K562 (cell line): ENCODE measurements around the gene ARID3C. TPM values are rescaled to one million over a fixed set of nuclear protein-coding genes. Genes with fewer than 3 reads are reported as not detected.
A peak's percentile ranks its signal among the peaks of the same experiment; 100 is the strongest.

Experiments used
- BCL6 ChIP-seq: fragments of 250-450 bp; sonication (Bioruptor Pico); IDR thresholded peaks from 2 replicates; pipeline ENCODE4 v1.4.0; 2020
- CTCF ChIP-seq, 3 experiments: IDR thresholded peaks in 2 of 3; conservative IDR thresholded peaks in 1 of 3; 2 replicates each; pipeline ENCODE4 v1.5.1; 2011 to 2012; ENCODE audit warnings: low read length in 3 of 3, mild to moderate bottlenecking in 3 of 3, control low read depth in 2 of 3, improper control_type of control experiment in 1 of 3, inconsistent platforms in 1 of 3, low read depth in 1 of 3, mixed read lengths in 1 of 3, moderate library complexity in 1 of 3; ENCODE audit not compliant: insufficient read depth in 2 of 3
- EGR1 ChIP-seq: fragments of 450-650 bp; conservative IDR thresholded peaks from 2 replicates; pipeline ENCODE4 v1.6.1; 2017; ENCODE audit warnings: mild to moderate bottlenecking
- ETS1 ChIP-seq: conservative IDR thresholded peaks from 2 replicates; pipeline ENCODE4 v1.6.1; 2011; ENCODE audit warnings: low read depth, mild to moderate bottlenecking, low read length; ENCODE audit not compliant: control insufficient read depth
- HCFC1 ChIP-seq: IDR thresholded peaks from 2 replicates; pipeline ENCODE4 v1.6.1; 2012; ENCODE audit warnings: low read depth, low read length, improper control_type of control experiment
- MCM5 ChIP-seq: fragments of 450-650 bp; IDR thresholded peaks from 2 replicates; pipeline ENCODE4 v1.6.1; 2016; ENCODE audit warnings: low read depth
- POLR2AphosphoS5 ChIP-seq: IDR thresholded peaks from 2 replicates; pipeline ENCODE4 v1.6.1; 2011; ENCODE audit warnings: mild to moderate bottlenecking, low read depth, low read length, moderate library complexity; ENCODE audit not compliant: control insufficient read depth, insufficient read depth
- POLR2B ChIP-seq: fragments of 450-650 bp; IDR thresholded peaks from 2 replicates; pipeline ENCODE4 v1.6.1; 2018; ENCODE audit warnings: low read depth; ENCODE audit not compliant: partially characterized antibody
- SIN3B ChIP-seq: fragments of 450-650 bp; IDR thresholded peaks from 2 replicates; pipeline ENCODE4 v1.6.1; 2017; ENCODE audit warnings: low read depth, mild to moderate bottlenecking, moderate library complexity
- TAF1 ChIP-seq: IDR thresholded peaks from 2 replicates; pipeline ENCODE4 v1.6.1; 2011; ENCODE audit warnings: mild to moderate bottlenecking, low read length, moderate library complexity; ENCODE audit not compliant: insufficient read depth, control insufficient read depth, severe bottlenecking; ENCODE audit errors: extremely low read depth
- TARDBP ChIP-seq: fragments of 450-650 bp; IDR thresholded peaks from 2 replicates; pipeline ENCODE4 v1.6.1; 2016
- ZBTB9 ChIP-seq: fragments of 450-650 bp; formaldehyde crosslinking; IDR thresholded peaks from 2 replicates; pipeline ENCODE4 v1.4.0; 2020; ENCODE audit warnings: mild to moderate bottlenecking, moderate library complexity
- ZFPM2 ChIP-seq: fragments of 250-450 bp; sonication (Bioruptor Pico); IDR thresholded peaks from 2 replicates; pipeline ENCODE4 v1.5.1; 2022; ENCODE audit warnings: mild to moderate bottlenecking
- ZNF12 ChIP-seq: sonication (generic); formaldehyde crosslinking; IDR thresholded peaks from 2 replicates; pipeline ENCODE4 v1.4.0; 2020; ENCODE audit warnings: mild to moderate bottlenecking, missing genetic modification reagents
- ZNF77 ChIP-seq: fragments of 250-450 bp; sonication (Bioruptor Pico); IDR thresholded peaks from 2 replicates; pipeline ENCODE4 v1.5.0; 2020
- polyA plus RNA-seq, 8 experiments: library from polyadenylated mRNA; depleted of rRNA in 4 of 8; stranded (reverse) in 5 of 8; unstranded in 3 of 8; fragments of >200 nt; fragmentation: Nextera tagmentation in 2 of 8; fragmentation: Illumina TruSeq in 1 of 8; extraction: Ambion mirVana in 2 of 8; extraction: Trizol in 1 of 8; gene quantifications; 2 replicates each; pipeline versions ENCODE4 v1.2.1 to v1.2.3, GENCODE V29; 2011 to 2014; ENCODE audit warnings: inconsistent platforms in 1 of 8, missing spikeins in 1 of 8
- total RNA-seq, 7 experiments: library from RNA; depleted of rRNA in 6 of 7; stranded (reverse); fragments of >200 nt in 6 of 7; fragmentation: Illumina TruSeq in 2 of 7; extraction: Trizol in 2 of 7; gene quantifications; 2 replicates each; pipeline versions ENCODE4 v1.2.1 to v1.2.3, GENCODE V29; 2011 to 2021; ENCODE audit warnings: low replicate concordance in 1 of 7
- TF ChIP-seq, protein P1 (sequence below): fragments of 250-450 bp; sonication (Bioruptor Pico); IDR thresholded peaks from 2 replicates; pipeline ENCODE4 v1.4.0; 2020; ENCODE audit warnings: mild to moderate bottlenecking, moderate library complexity, borderline replicate concordance

The ARID3C gene
- total and polyA plus RNA-seq, 9 of the 15 experiments (the other 6 are each of a cell fraction or from before 2014, with no cell fraction given), result not detected

GRCh38 chr9:34651876-34652601 lies 23.2 kb upstream of the ARID3C start, which contains the start of gene IL11RA (continued):
- TF ChIP-seq ETS1, result peak; percentile 46; the same call in 1 of the 2 replicates
- no peak for TF ChIP-seq MCM5
- peak; percentile 31 for TF ChIP-seq POLR2B
- TF ChIP-seq TARDBP, result 0 out of 2 replicates have a peak, but pooled peaks have one; percentile 18
- TF ChIP-seq SIN3B, result no peak
- TF ChIP-seq, protein P1, sequence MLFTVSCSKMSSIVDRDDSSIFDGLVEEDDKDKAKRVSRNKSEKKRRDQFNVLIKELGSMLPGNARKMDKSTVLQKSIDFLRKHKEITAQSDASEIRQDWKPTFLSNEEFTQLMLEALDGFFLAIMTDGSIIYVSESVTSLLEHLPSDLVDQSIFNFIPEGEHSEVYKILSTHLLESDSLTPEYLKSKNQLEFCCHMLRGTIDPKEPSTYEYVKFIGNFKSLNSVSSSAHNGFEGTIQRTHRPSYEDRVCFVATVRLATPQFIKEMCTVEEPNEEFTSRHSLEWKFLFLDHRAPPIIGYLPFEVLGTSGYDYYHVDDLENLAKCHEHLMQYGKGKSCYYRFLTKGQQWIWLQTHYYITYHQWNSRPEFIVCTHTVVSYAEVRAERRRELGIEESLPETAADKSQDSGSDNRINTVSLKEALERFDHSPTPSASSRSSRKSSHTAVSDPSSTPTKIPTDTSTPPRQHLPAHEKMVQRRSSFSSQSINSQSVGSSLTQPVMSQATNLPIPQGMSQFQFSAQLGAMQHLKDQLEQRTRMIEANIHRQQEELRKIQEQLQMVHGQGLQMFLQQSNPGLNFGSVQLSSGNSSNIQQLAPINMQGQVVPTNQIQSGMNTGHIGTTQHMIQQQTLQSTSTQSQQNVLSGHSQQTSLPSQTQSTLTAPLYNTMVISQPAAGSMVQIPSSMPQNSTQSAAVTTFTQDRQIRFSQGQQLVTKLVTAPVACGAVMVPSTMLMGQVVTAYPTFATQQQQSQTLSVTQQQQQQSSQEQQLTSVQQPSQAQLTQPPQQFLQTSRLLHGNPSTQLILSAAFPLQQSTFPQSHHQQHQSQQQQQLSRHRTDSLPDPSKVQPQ (CRISPR knock-in tag), result no peak
- no peak for TF ChIP-seq ZNF77 (CRISPR knock-in tag)
- TF ChIP-seq TAF1, result peak; percentile 44
- peak; percentile 7 to 29 (median 20); a peak in 3 of 6 replicates for TF ChIP-seq CTCF (IDR thresholded peaks at IDR 0.05 in 2 of 3, conservative IDR thresholded peaks at IDR 0.05 in 1 of 3; ENCODE audit: insufficient read depth in 2 of 3, low read depth in 1 of 3, low read length in 3 of 3)
- TF ChIP-seq POLR2AphosphoS5, result peak; percentile 35; the same call in 1 of the 2 replicates
- TF ChIP-seq HCFC1, result no peak
- TF ChIP-seq EGR1, result peak; percentile 98
- no peak for TF ChIP-seq ZNF12 (CRISPR knock-in tag)
- no peak; the same call in 1 of the 2 replicates for TF ChIP-seq ZBTB9 (CRISPR knock-in tag)
- TF ChIP-seq BCL6 (CRISPR knock-in tag), result no peak
- no peak for TF ChIP-seq ZFPM2
